HG02943 (cell line): ENCODE measurements around the gene MS4A5.
A peak's percentile ranks its signal among the peaks of the same experiment; 100 is the strongest.

ENCODE experiments used
- ATAC-seq: cut with Tn5 transposase; IDR thresholded peaks from one replicate; pipeline ENCODE4 v1.9.1; 2021; ENCODE audit warnings: mild to moderate bottlenecking, low read depth, moderate library complexity; ENCODE audit not compliant: unreplicated experiment

Gene MS4A5

GRCh38 chr11:60469723-60470122 lies 40.4 kb downstream of the MS4A5 start:
- no peak for ATAC-seq

DNA sequence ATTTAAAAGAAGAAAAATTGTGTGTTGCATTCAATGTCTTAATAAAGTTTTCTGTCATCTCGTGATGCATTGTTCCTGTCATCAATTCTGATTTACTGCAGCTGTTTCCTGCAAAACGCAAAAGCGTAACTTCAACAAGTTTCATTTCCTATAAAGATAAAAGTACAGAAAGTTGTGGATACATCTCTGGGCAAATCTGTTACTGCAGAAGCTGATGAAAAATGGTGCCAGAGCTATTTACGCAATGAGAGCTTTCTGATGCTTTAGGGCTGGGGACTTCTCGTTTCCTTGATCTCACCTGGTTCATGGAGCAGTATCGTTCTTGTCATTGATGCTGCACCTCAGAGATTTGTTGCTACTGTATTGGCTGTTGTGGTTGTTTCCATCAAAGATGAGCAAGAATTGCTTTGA lies 47.7 kb downstream of the MS4A5 start:
- ATAC-seq, result no peak

DNA sequence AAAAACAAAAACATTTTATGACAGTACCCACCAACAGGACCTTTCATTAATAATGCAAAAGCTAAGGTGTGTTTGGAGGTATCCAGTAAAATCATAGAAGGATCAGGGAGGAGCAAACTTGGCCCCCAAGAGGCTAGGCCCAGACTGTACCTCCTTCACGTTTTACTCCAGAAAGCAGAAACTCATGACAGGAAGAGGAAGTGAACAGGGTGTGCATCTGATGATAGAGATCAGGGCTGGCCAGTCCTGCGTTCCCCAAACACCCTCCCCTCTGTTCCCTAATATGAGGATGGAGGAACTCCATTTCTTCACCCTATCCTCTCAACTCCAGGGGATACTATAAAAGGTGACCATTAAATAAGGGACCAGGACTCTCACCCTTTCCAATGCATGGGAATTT lies 53.0 kb downstream of the MS4A5 start:
- no peak for ATAC-seq

GRCh38 chr11:60485987-60486386 lies 56.6 kb downstream of the MS4A5 start:
- ATAC-seq, result peak; percentile 99

GRCh38 chr11:60492488-60493009 lies 63.2 kb downstream of the MS4A5 start, which contains the start of gene MS4A12:
Gene MS4A12 (plus strand): TSS chr11:60492778. CDS start chr11:60497319, 4,541 bp downstream.
- ATAC-seq, result no peak

- ATAC-seq, result no peak
Observed at GRCh38 chr11:60493454-60493853, 64.1 kb downstream of the MS4A5 start.
